Type B pancreatic cell (in vitro differentiated cells): ENCODE measurements around the gene CDK9. TPM values are rescaled to one million over a fixed set of nuclear protein-coding genes. Genes with fewer than 3 reads are reported as not detected.

Experiments used
- DNase-seq: peaks from one replicate; pipeline ENCODE4 v3.0.0; 2021; ENCODE audit warnings: mixed read lengths; ENCODE audit not compliant: unreplicated experiment; ENCODE audit errors: extremely low spot score
- H3K27ac Mint-ChIP-seq: 2 replicates; pipeline ENCODE4 v1.8.0; 2021; ENCODE audit warnings: mild to moderate bottlenecking, mixed read lengths
- H3K27me3 Mint-ChIP-seq: 2 replicates; pipeline ENCODE4 v1.8.0; 2021; ENCODE audit warnings: mixed read lengths
- H3K36me3 Mint-ChIP-seq: 2 replicates; pipeline ENCODE4 v1.8.0; 2021; ENCODE audit warnings: mixed read lengths
- H3K4me1 Mint-ChIP-seq: one replicate; pipeline ENCODE4 v1.8.0; 2021; ENCODE audit warnings: mixed read lengths; ENCODE audit not compliant: unreplicated experiment
- H3K4me3 Mint-ChIP-seq: 2 replicates; pipeline ENCODE4 v1.8.0; 2021; ENCODE audit warnings: mild to moderate bottlenecking, mixed read lengths
- H3K9me3 Mint-ChIP-seq: 2 replicates; pipeline ENCODE4 v1.8.0; 2021; ENCODE audit warnings: mixed read lengths
- CTCF ChIP-seq: fragments of 200-600 bp; sonication (generic); conservative IDR thresholded peaks from 2 replicates; pipeline ENCODE4 v1.5.0; 2021; ENCODE audit warnings: antibody characterized with exemption, mild to moderate bottlenecking
- total RNA-seq: library from RNA; stranded (reverse); gene quantifications from 2 replicates; pipeline ENCODE4 v1.2.1, GENCODE V29; 2021; ENCODE audit warnings: low replicate concordance

The CDK9 gene
- total RNA-seq, 1 donor from 2014 or later: 77.3 TPM

- Mint-ChIP-seq H3K27me3 (peaks cover 11% of the 10 kb centered on the region), H3K4me3 (no peak overlapping the region), H3K36me3 (no peaks in the 10 kb centered on the region), H3K9me3 (no peaks in the 10 kb centered on the region), H3K27ac (no peak overlapping the region), H3K4me1 (peaks cover 10% of the 10 kb centered on the region)
- no peak for TF ChIP-seq CTCF
- no peak for DNase-seq
Measured at GRCh38 chr9:127744398-127745110, 41.3 kb upstream of the CDK9 start.

GRCh38 chr9:127746959-127747569, 38.8 kb upstream of the CDK9 start:
- H3K4me3 Mint-ChIP-seq: no peak overlapping the region
- H3K27ac Mint-ChIP-seq: no peak overlapping the region
- peaks cover 4% of the 10 kb centered on the region for H3K4me1 Mint-ChIP-seq
- peaks cover 19% of the 10 kb centered on the region for H3K27me3 Mint-ChIP-seq
- no peak for TF ChIP-seq CTCF
- no peak for DNase-seq
- no peaks in the 10 kb centered on the region for H3K36me3 Mint-ChIP-seq
- no peaks in the 10 kb centered on the region for H3K9me3 Mint-ChIP-seq

GRCh38 chr9:127749090-127749787, 36.6 kb upstream of the CDK9 start:
- H3K4me1 Mint-ChIP-seq: no peaks in the 10 kb centered on the region
- no peaks in the 10 kb centered on the region for H3K9me3 Mint-ChIP-seq
- H3K27ac Mint-ChIP-seq: no peak overlapping the region
- no peak for DNase-seq
- peaks cover 34% of the 10 kb centered on the region for H3K27me3 Mint-ChIP-seq
- H3K4me3 Mint-ChIP-seq: no peak overlapping the region
- no peaks in the 10 kb centered on the region for H3K36me3 Mint-ChIP-seq
- TF ChIP-seq CTCF: no peak

- Mint-ChIP-seq H3K9me3 (no peaks in the 10 kb centered on the region), H3K4me3 (peak overlapping the region; percentile 66), H3K36me3 (no peaks in the 10 kb centered on the region), H3K4me1 (no peaks in the 10 kb centered on the region), H3K27ac (no peak overlapping the region), H3K27me3 (peaks cover 43% of the 10 kb centered on the region)
- no peak for DNase-seq
- no peak for TF ChIP-seq CTCF
Measured at GRCh38 chr9:127751269-127752054, 34.4 kb upstream of the CDK9 start.

- no peaks in the 10 kb centered on the region for H3K36me3 Mint-ChIP-seq
- no peaks in the 10 kb centered on the region for H3K4me1 Mint-ChIP-seq
- peak overlapping the region; percentile 53 for H3K4me3 Mint-ChIP-seq
- peaks cover 48% of the 10 kb centered on the region for H3K27me3 Mint-ChIP-seq
- no peak overlapping the region for H3K27ac Mint-ChIP-seq
- H3K9me3 Mint-ChIP-seq: no peaks in the 10 kb centered on the region
- DNase-seq: no peak
- TF ChIP-seq CTCF: no peak
Measured at GRCh38 chr9:127753148-127753547, 32.7 kb upstream of the CDK9 start.
